SH-SY5Y (cell line): ENCODE measurements around the gene SLC6A9.

Source experiments
- GATA2 ChIP-seq: IDR thresholded peaks from 2 replicates; pipeline ENCODE4 v1.6.1; 2011; ENCODE audit warnings: mild to moderate bottlenecking, low read depth, low read length
- GATA3 ChIP-seq: IDR thresholded peaks from 2 replicates; pipeline ENCODE4 v1.6.1; 2011; ENCODE audit warnings: low read depth, mild to moderate bottlenecking, low read length, moderate library complexity

GRCh38 chr1:44079566-44079965 lies 48.3 kb upstream of the SLC6A9 start:
- TF ChIP-seq GATA3, result no peak
- TF ChIP-seq GATA2, result no peak
